ENCODE measurements around the gene TMCO6.
A peak's percentile ranks its signal among the peaks of the same experiment; 100 is the strongest.
"Not testable (repeated sequence)": the region's sequence is repeated elsewhere in the genome, so short reads cannot be mapped to it uniquely, and the experiment has no call there.

TMCO6 gene
- total RNA-seq = 13.8 to 18.2 (median 14.1) reads per million in 3 donors

- Histone ChIP-seq H3K36me3 (ENCODE audit: control insufficient read depth, insufficient read depth, low read length) (peaks cover 17% of the 10 kb centered on the region), H3K9me3 (ENCODE audit: control insufficient read depth, low read length) (no peaks in the 10 kb centered on the region), H3K27ac (ENCODE audit: insufficient read depth, low read length, poor library complexity, severe bottlenecking) (peak within 1 kb of the TSS; percentile 79), H3K4me1 (ENCODE audit: control insufficient read depth, insufficient read depth, low read length, poor library complexity, severe bottlenecking) (peaks cover 7% of the 10 kb centered on the region), H3K27me3 (replicated peaks; ENCODE audit: control insufficient read depth, insufficient read depth, low read length, poor library complexity, severe bottlenecking) (no peaks in the 10 kb centered on the region), H3K4me3 (ENCODE audit: insufficient read depth, low read depth, low read length, poor library complexity, severe bottlenecking) (peak within 1 kb of the TSS; percentile 82)
- peak; percentile 93 to 96 (median 95) for DNase-seq
Measured at GRCh38 chr5:140639148-140639981, at the start of gene TMCO6. Gene TMCO6, plus strand, starts transcription at chr5:140639451. Its CDS starts 77 bp downstream, at chr5:140639528.

- Histone ChIP-seq H3K36me3 (ENCODE audit: control insufficient read depth, insufficient read depth, low read length) (no peaks in the 10 kb centered on the region), H3K9me3 (ENCODE audit: control insufficient read depth, low read length) (no peaks in the 10 kb centered on the region), H3K27ac (ENCODE audit: insufficient read depth, low read length, poor library complexity, severe bottlenecking) (no peak overlapping the region), H3K4me3 (ENCODE audit: insufficient read depth, low read depth, low read length, poor library complexity, severe bottlenecking) (no peak overlapping the region), H3K4me1 (ENCODE audit: control insufficient read depth, insufficient read depth, low read length, poor library complexity, severe bottlenecking) (no peaks in the 10 kb centered on the region), H3K27me3 (replicated peaks; ENCODE audit: control insufficient read depth, insufficient read depth, low read length, poor library complexity, severe bottlenecking) (no peaks in the 10 kb centered on the region)
- DNase-seq = no peak
Measured at GRCh38 chr5:140590861-140591260, 48.4 kb upstream of the TMCO6 start.

- H3K4me3 ChIP-seq (ENCODE audit: insufficient read depth, low read depth, low read length, poor library complexity, severe bottlenecking) = no peak overlapping the region
- no peaks in the 10 kb centered on the region for H3K36me3 ChIP-seq (ENCODE audit: control insufficient read depth, insufficient read depth, low read length)
- no peak overlapping the region for H3K27ac ChIP-seq (ENCODE audit: insufficient read depth, low read length, poor library complexity, severe bottlenecking)
- H3K4me1 ChIP-seq (ENCODE audit: control insufficient read depth, insufficient read depth, low read length, poor library complexity, severe bottlenecking) = no peaks in the 10 kb centered on the region
- no peak for DNase-seq
- H3K9me3 ChIP-seq (ENCODE audit: control insufficient read depth, low read length) = no peaks in the 10 kb centered on the region
- no peaks in the 10 kb centered on the region for H3K27me3 ChIP-seq (replicated peaks; ENCODE audit: control insufficient read depth, insufficient read depth, low read length, poor library complexity, severe bottlenecking)
Measured at GRCh38 chr5:140591747-140592372, 47.4 kb upstream of the TMCO6 start.

GRCh38 chr5:140593070-140593469 lies 46.2 kb upstream of the TMCO6 start:
- H3K9me3 ChIP-seq (ENCODE audit: control insufficient read depth, low read length); H3K4me1 ChIP-seq (ENCODE audit: control insufficient read depth, insufficient read depth, low read length, poor library complexity, severe bottlenecking); H3K4me3 ChIP-seq (ENCODE audit: insufficient read depth, low read depth, low read length, poor library complexity, severe bottlenecking); H3K36me3 ChIP-seq (ENCODE audit: control insufficient read depth, insufficient read depth, low read length); H3K27me3 ChIP-seq (replicated peaks; ENCODE audit: control insufficient read depth, insufficient read depth, low read length, poor library complexity, severe bottlenecking); H3K27ac ChIP-seq (ENCODE audit: insufficient read depth, low read length, poor library complexity, severe bottlenecking); DNase-seq: not testable (repeated sequence)

GRCh38 chr5:140594169-140594568 lies 45.1 kb upstream of the TMCO6 start:
- H3K4me3 ChIP-seq (ENCODE audit: insufficient read depth, low read depth, low read length, poor library complexity, severe bottlenecking) = no peak overlapping the region
- DNase-seq = no peak
- no peaks in the 10 kb centered on the region for H3K9me3 ChIP-seq (ENCODE audit: control insufficient read depth, low read length)
- H3K36me3 ChIP-seq (ENCODE audit: control insufficient read depth, insufficient read depth, low read length) = no peaks in the 10 kb centered on the region
- no peaks in the 10 kb centered on the region for H3K27me3 ChIP-seq (replicated peaks; ENCODE audit: control insufficient read depth, insufficient read depth, low read length, poor library complexity, severe bottlenecking)
- H3K4me1 ChIP-seq (ENCODE audit: control insufficient read depth, insufficient read depth, low read length, poor library complexity, severe bottlenecking) = no peaks in the 10 kb centered on the region
- H3K27ac ChIP-seq (ENCODE audit: insufficient read depth, low read length, poor library complexity, severe bottlenecking) = no peak overlapping the region

GRCh38 chr5:140595538-140596300 lies 43.5 kb upstream of the TMCO6 start:
- H3K27me3 ChIP-seq (replicated peaks; ENCODE audit: control insufficient read depth, insufficient read depth, low read length, poor library complexity, severe bottlenecking) = no peaks in the 10 kb centered on the region
- H3K36me3 ChIP-seq (ENCODE audit: control insufficient read depth, insufficient read depth, low read length) = no peaks in the 10 kb centered on the region
- no peaks in the 10 kb centered on the region for H3K9me3 ChIP-seq (ENCODE audit: control insufficient read depth, low read length)
- no peak for DNase-seq
- H3K4me3 ChIP-seq (ENCODE audit: insufficient read depth, low read depth, low read length, poor library complexity, severe bottlenecking) = no peak overlapping the region
- H3K27ac ChIP-seq (ENCODE audit: insufficient read depth, low read length, poor library complexity, severe bottlenecking) = no peak overlapping the region
- H3K4me1 ChIP-seq (ENCODE audit: control insufficient read depth, insufficient read depth, low read length, poor library complexity, severe bottlenecking) = no peaks in the 10 kb centered on the region

GRCh38 chr5:140596321-140596741 lies 42.9 kb upstream of the TMCO6 start:
- no peak for DNase-seq
- Histone ChIP-seq H3K36me3 (ENCODE audit: control insufficient read depth, insufficient read depth, low read length) (no peaks in the 10 kb centered on the region), H3K27me3 (replicated peaks; ENCODE audit: control insufficient read depth, insufficient read depth, low read length, poor library complexity, severe bottlenecking) (no peaks in the 10 kb centered on the region), H3K4me3 (ENCODE audit: insufficient read depth, low read depth, low read length, poor library complexity, severe bottlenecking) (no peak overlapping the region), H3K9me3 (ENCODE audit: control insufficient read depth, low read length) (no peaks in the 10 kb centered on the region), H3K4me1 (ENCODE audit: control insufficient read depth, insufficient read depth, low read length, poor library complexity, severe bottlenecking) (no peaks in the 10 kb centered on the region), H3K27ac (ENCODE audit: insufficient read depth, low read length, poor library complexity, severe bottlenecking) (no peak overlapping the region)

GRCh38 chr5:140598836-140599235 lies 40.4 kb upstream of the TMCO6 start:
- Histone ChIP-seq H3K27me3 (replicated peaks; ENCODE audit: control insufficient read depth, insufficient read depth, low read length, poor library complexity, severe bottlenecking) (no peaks in the 10 kb centered on the region), H3K4me3 (ENCODE audit: insufficient read depth, low read depth, low read length, poor library complexity, severe bottlenecking) (no peak overlapping the region), H3K9me3 (ENCODE audit: control insufficient read depth, low read length) (no peaks in the 10 kb centered on the region), H3K27ac (ENCODE audit: insufficient read depth, low read length, poor library complexity, severe bottlenecking) (no peak overlapping the region), H3K4me1 (ENCODE audit: control insufficient read depth, insufficient read depth, low read length, poor library complexity, severe bottlenecking) (no peaks in the 10 kb centered on the region), H3K36me3 (ENCODE audit: control insufficient read depth, insufficient read depth, low read length) (no peaks in the 10 kb centered on the region)
- DNase-seq = no peak

- no peak overlapping the region for H3K4me3 ChIP-seq (ENCODE audit: insufficient read depth, low read depth, low read length, poor library complexity, severe bottlenecking)
- H3K27me3 ChIP-seq (replicated peaks; ENCODE audit: control insufficient read depth, insufficient read depth, low read length, poor library complexity, severe bottlenecking) = no peaks in the 10 kb centered on the region
- no peaks in the 10 kb centered on the region for H3K4me1 ChIP-seq (ENCODE audit: control insufficient read depth, insufficient read depth, low read length, poor library complexity, severe bottlenecking)
- H3K9me3 ChIP-seq (ENCODE audit: control insufficient read depth, low read length) = no peaks in the 10 kb centered on the region
- no peak for DNase-seq
- H3K27ac ChIP-seq (ENCODE audit: insufficient read depth, low read length, poor library complexity, severe bottlenecking) = no peak overlapping the region
- no peaks in the 10 kb centered on the region for H3K36me3 ChIP-seq (ENCODE audit: control insufficient read depth, insufficient read depth, low read length)
Measured at GRCh38 chr5:140600096-140600495, 39.2 kb upstream of the TMCO6 start.

GRCh38 chr5:140602147-140602546 lies 37.1 kb upstream of the TMCO6 start:
- Histone ChIP-seq H3K36me3 (ENCODE audit: control insufficient read depth, insufficient read depth, low read length) (no peaks in the 10 kb centered on the region), H3K9me3 (ENCODE audit: control insufficient read depth, low read length) (no peaks in the 10 kb centered on the region), H3K4me1 (ENCODE audit: control insufficient read depth, insufficient read depth, low read length, poor library complexity, severe bottlenecking) (no peaks in the 10 kb centered on the region), H3K27me3 (replicated peaks; ENCODE audit: control insufficient read depth, insufficient read depth, low read length, poor library complexity, severe bottlenecking) (no peaks in the 10 kb centered on the region), H3K4me3 (ENCODE audit: insufficient read depth, low read depth, low read length, poor library complexity, severe bottlenecking) (no peak overlapping the region), H3K27ac (ENCODE audit: insufficient read depth, low read length, poor library complexity, severe bottlenecking) (no peak overlapping the region)
- DNase-seq = no peak
